ENCODE data around the gene RGS5.

RGS5 gene

GRCh38 chr1:163163163-163163562 lies 39.6 kb downstream of the RGS5 start:
- Histone ChIP-seq H3K36me3 (ENCODE audit: insufficient read depth, insufficient read length, low read length) (peaks cover 38% of the 10 kb centered on the region), H3K9ac (ENCODE audit: insufficient read length, low read depth) (no peak overlapping the region), H3K27me3 (ENCODE audit: insufficient read depth, insufficient read length) (no peaks in the 10 kb centered on the region), H3K4me3 (ENCODE audit: insufficient read length, low read depth) (no peak overlapping the region), H3K9me3 (ENCODE audit: insufficient read depth, low read length) (peaks cover 17% of the 10 kb centered on the region), H3K4me1 (ENCODE audit: insufficient read depth, insufficient read length) (no peaks in the 10 kb centered on the region)
- DNase-seq (ENCODE audit: low read depth, low spot score) = no peak
- TF ChIP-seq ZNF274 (IDR thresholded peaks at IDR 0.05; ENCODE audit: low read depth, low read length) = no peak
- no peak for TF ChIP-seq YY1 (IDR thresholded peaks at IDR 0.05; ENCODE audit: insufficient read depth, insufficient read length)
- no peak for TF ChIP-seq SUZ12 (IDR thresholded peaks at IDR 0.05; ENCODE audit: extremely low read depth, insufficient read depth, insufficient read length)

DNA sequence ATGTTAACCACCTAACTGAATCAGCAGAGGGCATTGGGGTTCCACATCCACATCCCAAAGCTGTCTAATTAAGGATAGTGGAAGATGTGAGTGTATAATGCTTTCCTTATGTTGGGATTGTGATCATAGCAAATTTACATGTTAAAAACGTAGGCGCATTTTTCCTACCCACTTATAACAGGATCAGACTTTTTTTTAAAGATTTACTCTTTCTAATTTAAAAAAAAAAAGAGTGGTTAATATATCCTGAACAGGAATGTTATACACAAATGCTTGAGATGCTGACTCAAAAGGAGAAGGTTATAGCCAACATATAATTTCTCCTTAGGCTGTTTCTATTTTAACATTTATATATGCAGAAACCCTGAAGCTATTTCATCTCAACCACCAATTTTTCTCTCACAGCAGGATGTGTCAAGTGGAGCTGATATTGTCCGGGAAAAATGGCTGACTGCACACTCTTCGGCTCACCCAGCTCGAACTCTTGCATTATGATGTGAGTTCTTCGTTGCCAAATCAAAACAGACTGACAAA lies 40.3 kb downstream of the RGS5 start:
- Histone ChIP-seq H3K4me3 (ENCODE audit: insufficient read length, low read depth) (no peak overlapping the region), H3K27me3 (ENCODE audit: insufficient read depth, insufficient read length) (no peaks in the 10 kb centered on the region), H3K9me3 (ENCODE audit: insufficient read depth, low read length) (peaks cover 21% of the 10 kb centered on the region), H3K4me1 (ENCODE audit: insufficient read depth, insufficient read length) (no peaks in the 10 kb centered on the region), H3K36me3 (ENCODE audit: insufficient read depth, insufficient read length, low read length) (peaks cover 34% of the 10 kb centered on the region), H3K9ac (ENCODE audit: insufficient read length, low read depth) (no peak overlapping the region)
- DNase-seq (ENCODE audit: low read depth, low spot score) = no peak
- TF ChIP-seq SUZ12 (IDR thresholded peaks at IDR 0.05; ENCODE audit: extremely low read depth, insufficient read depth, insufficient read length) (no peak), ZNF274 (IDR thresholded peaks at IDR 0.05; ENCODE audit: low read depth, low read length) (no peak), YY1 (IDR thresholded peaks at IDR 0.05; ENCODE audit: insufficient read depth, insufficient read length) (no peak)

DNA sequence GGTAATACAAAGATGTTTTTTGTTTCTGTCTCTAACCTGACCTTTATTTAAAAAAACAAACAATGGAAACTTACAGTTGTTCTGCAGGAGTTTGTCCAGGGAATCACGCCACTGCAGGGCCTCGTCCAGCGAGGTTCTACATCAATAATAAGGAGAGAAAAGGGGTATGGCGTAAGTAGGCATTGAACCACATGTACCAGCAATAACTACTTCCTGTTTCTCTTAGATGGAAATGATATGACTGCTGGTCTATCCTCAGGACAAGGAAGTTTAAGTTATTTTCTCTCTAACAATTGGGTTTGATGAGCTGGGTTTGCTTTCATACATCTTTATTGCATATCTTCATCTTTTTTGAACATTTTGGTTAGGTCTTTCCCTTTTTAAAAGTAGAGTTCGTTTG lies 40.9 kb downstream of the RGS5 start:
- Histone ChIP-seq H3K9me3 (ENCODE audit: insufficient read depth, low read length) (peaks cover 21% of the 10 kb centered on the region), H3K36me3 (ENCODE audit: insufficient read depth, insufficient read length, low read length) (peaks cover 30% of the 10 kb centered on the region), H3K4me3 (ENCODE audit: insufficient read length, low read depth) (no peak overlapping the region), H3K27me3 (ENCODE audit: insufficient read depth, insufficient read length) (no peaks in the 10 kb centered on the region), H3K4me1 (ENCODE audit: insufficient read depth, insufficient read length) (no peaks in the 10 kb centered on the region), H3K9ac (ENCODE audit: insufficient read length, low read depth) (no peak overlapping the region)
- DNase-seq (ENCODE audit: low read depth, low spot score) = no peak
- TF ChIP-seq YY1 (IDR thresholded peaks at IDR 0.05; ENCODE audit: insufficient read depth, insufficient read length) = no peak
- no peak for TF ChIP-seq SUZ12 (IDR thresholded peaks at IDR 0.05; ENCODE audit: extremely low read depth, insufficient read depth, insufficient read length)
- TF ChIP-seq ZNF274 (IDR thresholded peaks at IDR 0.05; ENCODE audit: low read depth, low read length) = no peak

DNA sequence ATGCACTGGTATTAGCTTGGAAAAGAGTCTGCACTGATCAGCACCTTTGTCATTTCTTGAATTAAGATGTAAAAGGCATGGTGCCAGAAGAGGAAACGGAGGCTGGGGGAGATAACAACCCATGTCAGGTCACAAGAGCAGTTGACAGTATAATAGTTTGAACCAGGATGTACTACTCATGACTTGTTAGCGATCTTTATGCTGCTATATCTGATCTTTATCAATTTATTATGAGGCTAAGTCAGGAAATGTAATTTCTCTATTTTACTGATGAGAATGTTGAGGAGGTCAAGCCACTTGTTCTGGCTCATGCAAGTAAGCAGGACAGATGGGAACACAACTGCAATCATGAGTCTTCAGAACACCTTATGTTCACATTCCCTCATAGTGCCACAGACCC lies 41.4 kb downstream of the RGS5 start:
- Histone ChIP-seq H3K9me3 (ENCODE audit: insufficient read depth, low read length) (peaks cover 21% of the 10 kb centered on the region), H3K4me3 (ENCODE audit: insufficient read length, low read depth) (no peak overlapping the region), H3K9ac (ENCODE audit: insufficient read length, low read depth) (no peak overlapping the region), H3K27me3 (ENCODE audit: insufficient read depth, insufficient read length) (no peaks in the 10 kb centered on the region), H3K4me1 (ENCODE audit: insufficient read depth, insufficient read length) (no peaks in the 10 kb centered on the region), H3K36me3 (ENCODE audit: insufficient read depth, insufficient read length, low read length) (peaks cover 30% of the 10 kb centered on the region)
- no peak for DNase-seq (ENCODE audit: low read depth, low spot score)
- TF ChIP-seq SUZ12 (IDR thresholded peaks at IDR 0.05; ENCODE audit: extremely low read depth, insufficient read depth, insufficient read length) (no peak), YY1 (IDR thresholded peaks at IDR 0.05; ENCODE audit: insufficient read depth, insufficient read length) (no peak), ZNF274 (IDR thresholded peaks at IDR 0.05; ENCODE audit: low read depth, low read length) (no peak)

- H3K36me3 ChIP-seq (ENCODE audit: insufficient read depth, insufficient read length, low read length) = peaks cover 16% of the 10 kb centered on the region
- H3K4me1 ChIP-seq (ENCODE audit: insufficient read depth, insufficient read length) = no peaks in the 10 kb centered on the region
- DNase-seq (ENCODE audit: low read depth, low spot score) = no peak
- no peak overlapping the region for H3K4me3 ChIP-seq (ENCODE audit: insufficient read length, low read depth)
- no peak for TF ChIP-seq ZNF274 (IDR thresholded peaks at IDR 0.05; ENCODE audit: low read depth, low read length)
- no peak for TF ChIP-seq YY1 (IDR thresholded peaks at IDR 0.05; ENCODE audit: insufficient read depth, insufficient read length)
- no peak for TF ChIP-seq SUZ12 (IDR thresholded peaks at IDR 0.05; ENCODE audit: extremely low read depth, insufficient read depth, insufficient read length)
- peaks cover 21% of the 10 kb centered on the region for H3K9me3 ChIP-seq (ENCODE audit: insufficient read depth, low read length)
- no peak overlapping the region for H3K9ac ChIP-seq (ENCODE audit: insufficient read length, low read depth)
- no peaks in the 10 kb centered on the region for H3K27me3 ChIP-seq (ENCODE audit: insufficient read depth, insufficient read length)
These were observed 47.1 kb downstream of the RGS5 start for GRCh38 chr1:163155606-163156005.

DNA sequence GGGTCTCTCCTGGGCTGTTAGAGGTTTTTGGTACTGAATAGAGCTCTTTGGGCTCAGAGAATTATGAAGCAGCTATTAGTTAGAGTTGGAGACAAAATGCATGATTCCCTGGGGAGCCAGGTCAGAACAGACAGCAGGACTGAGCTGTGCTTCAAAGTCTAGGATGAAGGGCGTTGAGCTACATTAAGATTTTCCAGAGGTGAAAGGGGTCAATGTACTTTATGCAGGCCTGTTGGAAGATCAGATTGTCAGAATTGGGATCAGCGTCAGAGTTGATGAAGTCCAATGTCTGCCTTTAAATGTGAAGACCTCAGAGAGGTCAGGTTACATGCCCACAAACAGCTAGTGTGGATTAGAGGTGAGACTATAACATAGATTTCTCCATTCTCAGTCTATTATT lies 53.8 kb downstream of the RGS5 start:
- no peaks in the 10 kb centered on the region for H3K27me3 ChIP-seq (ENCODE audit: insufficient read depth, insufficient read length)
- H3K4me3 ChIP-seq (ENCODE audit: insufficient read length, low read depth) = no peak overlapping the region
- peaks cover 24% of the 10 kb centered on the region for H3K36me3 ChIP-seq (ENCODE audit: insufficient read depth, insufficient read length, low read length)
- DNase-seq (ENCODE audit: low read depth, low spot score) = no peak
- H3K9ac ChIP-seq (ENCODE audit: insufficient read length, low read depth) = no peak overlapping the region
- H3K9me3 ChIP-seq (ENCODE audit: insufficient read depth, low read length) = no peaks in the 10 kb centered on the region
- TF ChIP-seq ZNF274 (IDR thresholded peaks at IDR 0.05; ENCODE audit: low read depth, low read length) (no peak), SUZ12 (IDR thresholded peaks at IDR 0.05; ENCODE audit: extremely low read depth, insufficient read depth, insufficient read length) (no peak), YY1 (IDR thresholded peaks at IDR 0.05; ENCODE audit: insufficient read depth, insufficient read length) (no peak)
- H3K4me1 ChIP-seq (ENCODE audit: insufficient read depth, insufficient read length) = no peaks in the 10 kb centered on the region

- no peaks in the 10 kb centered on the region for H3K27me3 ChIP-seq (ENCODE audit: insufficient read depth, insufficient read length)
- H3K4me3 ChIP-seq (ENCODE audit: insufficient read length, low read depth) = no peak overlapping the region
- H3K9ac ChIP-seq (ENCODE audit: insufficient read length, low read depth) = no peak overlapping the region
- no peaks in the 10 kb centered on the region for H3K9me3 ChIP-seq (ENCODE audit: insufficient read depth, low read length)
- H3K36me3 ChIP-seq (ENCODE audit: insufficient read depth, insufficient read length, low read length) = peaks cover 20% of the 10 kb centered on the region
- H3K4me1 ChIP-seq (ENCODE audit: insufficient read depth, insufficient read length) = no peaks in the 10 kb centered on the region
- no peak for DNase-seq (ENCODE audit: low read depth, low spot score)
- TF ChIP-seq SUZ12 (IDR thresholded peaks at IDR 0.05; ENCODE audit: extremely low read depth, insufficient read depth, insufficient read length) = no peak
- no peak for TF ChIP-seq ZNF274 (IDR thresholded peaks at IDR 0.05; ENCODE audit: low read depth, low read length)
- no peak for TF ChIP-seq YY1 (IDR thresholded peaks at IDR 0.05; ENCODE audit: insufficient read depth, insufficient read length)
These were observed 55.7 kb downstream of the RGS5 start for GRCh38 chr1:163147019-163147418.

All from NT2/D1 (cell line).